Ovary (tissue), 3 donors: ENCODE results near the gene TTC28.
"Not testable (repeated sequence)": the region's sequence is repeated elsewhere in the genome, so short reads cannot be mapped to it uniquely, and the experiment has no call there.

Source experiments
- POLR2A ChIP-seq: fragments of 450-650 bp; IDR thresholded peaks from one replicate; pipeline ENCODE4 v1.6.1; 2017; ENCODE audit warnings: antibody characterized with exemption, mild to moderate bottlenecking, moderate library complexity
- TF ChIP-seq, protein P1 (sequence below), 3 donors: fragments of 450-650 bp in 2 of 3; fragments of 200-600 bp in 1 of 3; IDR thresholded peaks; one replicate each; pipeline versions ENCODE4 v1.5.1 to v1.8.0; 2016 to 2022; ENCODE audit warnings: antibody characterized with exemption in 3 of 3, mild to moderate bottlenecking in 1 of 3
- donor health status: DM: no; HTN: no; CAD: no.

DNA sequence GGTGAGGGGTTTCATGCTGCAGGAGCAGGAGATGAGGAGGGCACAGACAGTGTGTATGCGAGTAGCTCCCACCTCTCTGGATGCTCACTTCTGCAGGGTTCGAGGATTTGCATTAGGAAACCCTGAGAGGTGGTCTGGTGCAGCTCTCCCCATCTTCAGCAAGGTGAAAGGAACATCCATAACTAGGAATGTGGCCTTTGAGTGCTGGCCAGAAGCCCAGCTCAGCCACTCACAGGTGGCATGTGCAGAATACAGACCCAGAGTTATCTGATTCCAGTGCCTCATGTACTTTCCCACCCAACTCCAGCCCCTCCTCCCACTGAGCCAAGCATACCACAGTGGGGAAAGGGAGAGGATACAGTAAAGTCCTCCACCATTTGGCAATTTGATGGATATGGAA lies 10.2 kb upstream of the TTC28 start:
- TF ChIP-seq, protein P1, sequence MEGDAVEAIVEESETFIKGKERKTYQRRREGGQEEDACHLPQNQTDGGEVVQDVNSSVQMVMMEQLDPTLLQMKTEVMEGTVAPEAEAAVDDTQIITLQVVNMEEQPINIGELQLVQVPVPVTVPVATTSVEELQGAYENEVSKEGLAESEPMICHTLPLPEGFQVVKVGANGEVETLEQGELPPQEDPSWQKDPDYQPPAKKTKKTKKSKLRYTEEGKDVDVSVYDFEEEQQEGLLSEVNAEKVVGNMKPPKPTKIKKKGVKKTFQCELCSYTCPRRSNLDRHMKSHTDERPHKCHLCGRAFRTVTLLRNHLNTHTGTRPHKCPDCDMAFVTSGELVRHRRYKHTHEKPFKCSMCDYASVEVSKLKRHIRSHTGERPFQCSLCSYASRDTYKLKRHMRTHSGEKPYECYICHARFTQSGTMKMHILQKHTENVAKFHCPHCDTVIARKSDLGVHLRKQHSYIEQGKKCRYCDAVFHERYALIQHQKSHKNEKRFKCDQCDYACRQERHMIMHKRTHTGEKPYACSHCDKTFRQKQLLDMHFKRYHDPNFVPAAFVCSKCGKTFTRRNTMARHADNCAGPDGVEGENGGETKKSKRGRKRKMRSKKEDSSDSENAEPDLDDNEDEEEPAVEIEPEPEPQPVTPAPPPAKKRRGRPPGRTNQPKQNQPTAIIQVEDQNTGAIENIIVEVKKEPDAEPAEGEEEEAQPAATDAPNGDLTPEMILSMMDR (IDR thresholded peaks at IDR 0.05) = not testable (repeated sequence)
- not testable (repeated sequence) for TF ChIP-seq POLR2A
